ENCODE data around the gene GOLGA6D. TPM values are rescaled to one million over a fixed set of nuclear protein-coding genes. Genes with fewer than 3 reads are reported as not detected.
"Not testable (repeated sequence)": the region's sequence is repeated elsewhere in the genome, so short reads cannot be mapped to it uniquely, and the experiment has no call there.

Gene GOLGA6D, protein sequence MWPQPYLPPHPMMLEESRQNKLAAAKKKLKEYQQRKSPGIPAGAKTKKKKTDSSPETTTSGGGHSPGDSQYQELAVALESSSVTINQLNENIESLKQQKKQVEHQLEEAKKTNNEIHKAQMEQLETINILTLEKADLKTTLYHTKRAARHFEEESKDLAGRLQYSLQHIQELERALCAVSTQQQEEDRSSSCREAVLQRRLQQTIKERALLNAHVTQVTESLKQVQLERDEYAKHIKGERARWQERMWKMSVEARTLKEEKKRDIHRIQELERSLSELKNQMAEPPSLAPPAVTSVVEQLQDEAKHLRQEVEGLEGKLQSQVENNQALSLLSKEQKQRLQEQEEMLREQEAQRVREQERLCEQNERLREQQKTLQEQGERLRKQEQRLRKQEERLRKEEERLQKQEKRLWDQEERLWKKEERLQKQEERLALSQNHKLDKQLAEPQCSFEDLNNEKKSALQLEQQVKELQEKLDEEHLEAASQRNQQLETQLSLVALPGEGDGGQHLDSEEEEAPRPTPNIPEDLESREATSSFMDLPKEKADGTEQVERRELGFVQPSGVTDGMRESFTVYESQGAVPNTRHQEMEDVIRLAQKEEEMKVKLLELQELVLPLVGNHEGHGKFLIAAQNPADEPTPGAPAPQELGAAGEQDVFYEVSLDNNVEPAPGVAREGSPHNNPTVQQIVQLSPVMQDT
- not detected for total RNA-seq
- long read RNA-seq: 0 reads

DNA sequence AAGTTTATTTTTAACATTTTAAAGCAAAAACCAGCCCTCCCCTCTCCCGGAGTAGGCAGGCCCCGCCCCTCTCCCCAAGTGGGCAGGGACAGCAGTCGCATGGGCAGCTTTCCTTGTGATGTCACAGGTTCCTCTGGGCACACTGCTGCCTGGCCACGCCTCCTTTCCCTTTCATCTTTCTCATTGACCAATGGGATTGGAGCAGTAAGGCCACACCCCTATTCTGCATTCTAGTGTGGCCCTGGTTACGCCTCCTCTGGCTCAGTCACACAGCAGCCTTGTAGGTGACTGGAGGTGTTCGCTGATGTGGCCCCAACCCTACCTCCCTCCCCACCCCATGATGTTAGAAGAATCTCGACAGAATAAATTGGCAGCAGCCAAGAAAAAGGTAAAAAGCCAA lies at the start of gene GOLGA6D:
TSS of gene GOLGA6D (plus strand) at position 264 of the 400 bp plus-strand sequence. CDS start at position 305, 41 bp downstream.
- DNase-seq; intact Hi-C loops (cut with DNase I); ATAC-seq (ENCODE audit: poor library complexity): not testable (repeated sequence)

DNA sequence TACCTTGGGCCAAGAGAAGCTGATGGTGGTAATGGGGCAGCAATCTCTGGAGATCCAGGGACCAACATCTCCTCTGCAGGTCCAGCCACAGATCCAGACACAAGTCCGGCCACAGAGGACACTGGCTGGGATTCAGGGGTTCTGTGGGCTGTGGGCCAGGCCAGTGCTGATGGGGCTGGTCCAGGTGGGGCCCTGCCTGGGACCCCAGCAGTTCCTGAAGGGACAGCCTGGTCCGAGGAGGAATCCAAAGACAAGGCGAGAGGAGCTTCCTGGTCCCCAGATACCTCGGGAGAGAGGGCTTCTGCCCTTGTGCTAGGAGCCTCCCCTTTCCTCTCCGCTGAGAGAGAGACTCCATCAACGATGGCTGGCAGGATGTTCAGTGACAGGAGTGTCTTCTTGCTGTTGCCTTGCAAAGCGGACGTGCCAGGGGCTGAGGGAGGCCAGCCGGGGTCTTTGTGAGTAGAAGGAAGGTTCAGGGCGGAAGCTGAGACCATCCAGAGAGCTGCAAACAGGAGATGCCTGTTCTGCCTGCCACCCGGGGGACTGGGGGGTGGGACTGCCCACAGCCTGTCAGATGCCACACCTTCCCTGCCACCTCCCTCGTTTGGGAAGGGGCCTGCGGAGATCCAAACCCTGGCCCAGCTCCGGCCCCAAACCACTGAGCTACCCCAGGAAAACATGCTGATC lies 49.0 kb upstream of the GOLGA6D start:
- intact Hi-C loops (cut with DNase I): no loop called here
- ATAC-seq (ENCODE audit: poor library complexity) (no peak), DNase-seq (no peak)

DNA sequence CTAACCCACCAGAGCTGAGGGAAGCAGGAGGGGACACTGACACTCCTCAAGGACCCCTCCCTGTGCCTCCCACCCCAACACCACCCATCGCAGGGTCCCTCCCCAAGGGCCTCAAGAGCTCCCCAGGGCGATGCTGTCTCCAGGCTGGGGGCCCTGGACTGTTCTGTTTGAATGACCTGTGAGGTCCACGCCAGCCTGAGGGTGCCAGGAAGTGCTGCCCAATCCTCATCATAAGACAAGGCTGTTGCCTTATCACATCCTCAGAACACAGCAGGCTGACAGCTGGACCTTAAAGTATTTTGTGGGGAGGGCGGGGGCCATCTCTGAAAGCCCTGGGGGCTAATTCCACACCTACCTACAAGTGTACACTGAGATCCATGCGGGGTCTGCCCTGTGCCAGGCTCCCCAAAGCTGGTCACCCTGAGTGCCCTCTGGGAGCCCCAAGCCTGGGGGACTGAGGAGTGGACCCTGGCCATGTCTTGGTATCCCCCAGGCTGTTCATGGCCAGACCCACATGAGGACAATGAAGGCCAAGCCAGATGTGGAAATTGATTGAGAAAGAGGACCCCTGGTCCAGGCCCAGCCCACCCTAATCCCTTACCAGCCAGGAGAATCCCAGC lies 48.3 kb upstream of the GOLGA6D start:
- no peak for ATAC-seq (ENCODE audit: poor library complexity)
- intact Hi-C loops (cut with DNase I): no loop called here

DNA sequence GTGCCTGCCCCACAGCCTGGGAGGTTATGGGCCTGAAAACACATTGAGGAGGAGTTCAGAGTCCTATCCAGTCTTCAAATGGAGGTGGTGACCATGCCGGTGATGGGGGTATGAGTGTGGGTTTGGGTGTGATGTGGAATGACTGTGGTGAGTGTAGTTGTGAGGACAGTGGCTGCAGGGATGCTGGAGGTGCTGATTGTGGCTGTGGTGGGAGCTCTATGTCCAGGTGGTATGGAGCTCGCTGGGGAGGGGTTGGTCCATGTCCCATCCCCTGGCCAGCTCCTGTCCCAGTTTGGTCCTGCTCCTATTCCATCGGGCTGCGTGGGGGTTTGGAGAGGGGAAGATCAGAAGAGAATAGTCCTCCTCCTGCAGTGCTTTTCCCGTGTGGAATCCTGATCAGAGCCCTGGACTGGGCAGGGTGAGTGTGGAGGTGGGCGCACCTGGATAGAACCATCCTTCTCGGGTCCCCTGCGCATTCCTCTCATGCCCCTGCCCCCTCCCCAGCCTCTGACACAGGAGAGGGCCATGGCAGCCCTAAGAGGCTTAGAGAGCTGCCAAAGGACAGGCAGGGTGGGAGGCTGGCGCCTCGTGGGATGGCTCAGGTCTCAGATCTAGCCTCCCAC lies 47.5 kb upstream of the GOLGA6D start:
- no peak for ATAC-seq (ENCODE audit: poor library complexity)

More for the DNA sequence above, 48.3 kb upstream of the GOLGA6D start:
- no peak for DNase-seq

DNA sequence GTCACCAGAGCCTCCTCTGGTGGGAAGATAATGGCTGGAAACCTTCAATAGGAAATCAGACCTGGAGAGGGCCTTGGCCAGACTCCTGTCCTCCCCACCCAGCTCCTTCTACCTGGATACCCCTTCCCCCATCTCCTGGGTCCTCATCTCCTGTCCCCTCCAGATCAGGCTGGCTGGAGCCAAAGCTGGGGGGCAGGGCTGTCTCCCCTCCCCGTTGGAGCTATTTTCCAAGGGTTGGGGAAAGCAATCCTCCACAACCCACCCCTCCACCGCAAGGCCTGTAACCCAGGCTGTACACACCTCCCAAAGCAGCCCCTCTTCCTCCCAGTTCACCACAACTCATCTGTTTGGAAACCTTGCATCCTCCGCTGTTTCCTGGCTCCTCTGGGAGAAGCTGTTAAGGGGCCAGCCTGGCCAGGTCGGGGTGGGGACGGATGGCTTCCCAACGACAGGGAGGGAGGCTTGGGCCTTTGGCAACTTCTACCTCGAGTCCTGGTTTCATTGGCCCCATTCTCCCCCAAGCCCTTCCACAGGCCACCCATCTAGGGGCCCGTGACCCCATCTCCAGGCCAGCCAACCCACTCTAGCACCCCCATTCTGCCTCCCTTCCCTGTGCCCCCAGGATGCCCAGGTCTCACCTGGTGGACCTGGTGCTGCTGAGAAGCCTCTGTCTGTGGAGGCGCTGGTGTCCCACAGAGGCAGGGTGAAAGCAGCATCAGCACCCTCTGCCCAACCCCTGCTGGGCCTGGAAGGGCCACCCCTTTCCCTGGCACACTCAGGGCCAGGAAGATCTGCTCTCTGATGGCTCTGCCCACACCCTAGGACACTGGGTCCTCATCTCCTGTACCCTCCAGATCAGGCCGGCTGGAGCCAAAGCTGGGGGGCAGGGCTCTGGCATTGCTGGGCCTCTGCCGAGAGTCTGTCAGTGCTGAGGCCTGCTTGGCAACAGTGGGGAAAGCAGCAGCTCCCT lies 46.6 kb upstream of the GOLGA6D start:
- intact Hi-C loops (cut with DNase I): no loop called here
- DNase-seq (peak; percentile 66), ATAC-seq (ENCODE audit: poor library complexity) (peak; percentile 87)

More for the DNA sequence above, 47.5 kb upstream of the GOLGA6D start:
- no peak for DNase-seq
- intact Hi-C loops (cut with DNase I): no loop called here

DNA sequence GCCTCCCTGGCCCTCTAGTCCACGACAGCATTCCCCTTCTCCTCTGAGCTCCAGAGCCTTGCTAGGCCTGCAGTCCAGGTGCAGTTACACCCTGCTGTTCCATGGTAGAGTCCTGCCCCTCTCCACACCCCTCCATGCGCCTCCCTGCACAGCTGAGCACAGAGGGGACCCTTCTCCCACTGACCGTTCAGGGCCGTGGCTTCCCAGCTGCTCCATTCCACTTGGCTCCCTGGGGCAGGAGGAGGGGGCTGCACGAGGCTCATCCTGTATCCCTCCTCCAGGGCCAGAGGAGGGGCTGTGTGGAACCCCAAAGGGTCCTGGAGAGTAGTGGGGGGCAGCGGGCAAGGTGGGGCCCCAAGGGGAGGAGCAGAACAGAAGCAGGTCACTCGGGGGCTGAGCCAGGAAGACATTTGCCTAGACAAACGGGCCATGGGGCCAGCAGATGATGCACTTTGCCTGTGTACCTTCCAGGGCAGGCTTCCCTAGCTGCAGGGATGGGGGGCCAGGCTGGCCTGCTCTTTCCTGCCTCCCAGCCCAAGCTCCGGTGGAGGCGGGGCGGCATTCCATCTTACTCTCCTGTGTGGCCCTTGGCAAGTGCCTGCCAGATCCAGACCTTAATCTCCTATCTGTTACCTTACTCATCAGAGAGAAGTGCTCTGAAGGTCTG lies 45.2 kb upstream of the GOLGA6D start:
- intact Hi-C loops (cut with DNase I): no loop called here
- DNase-seq (no peak), ATAC-seq (ENCODE audit: poor library complexity) (no peak)

DNA sequence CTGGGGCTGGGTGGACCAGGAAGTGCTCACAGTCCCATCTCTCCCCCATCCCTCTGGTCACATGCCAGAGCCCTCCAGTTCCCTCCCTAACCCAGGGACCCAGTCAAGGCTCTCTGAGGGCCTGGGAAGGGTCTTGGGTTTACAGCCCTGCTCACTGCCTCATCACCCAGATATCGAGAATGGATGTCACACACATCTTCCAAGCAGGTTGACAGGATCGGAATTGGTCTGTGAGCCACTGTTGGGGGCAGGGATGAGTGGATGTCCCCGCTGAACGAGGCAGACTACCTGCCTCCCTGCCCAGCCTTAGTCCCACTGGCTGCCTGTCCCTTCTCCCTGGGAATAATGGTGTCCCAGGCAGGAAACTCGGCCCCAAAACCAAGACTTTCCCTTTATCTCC lies 44.5 kb upstream of the GOLGA6D start:
- ATAC-seq (ENCODE audit: poor library complexity) (no peak), DNase-seq (no peak)
- intact Hi-C loops (cut with DNase I): no loop called here

DNA sequence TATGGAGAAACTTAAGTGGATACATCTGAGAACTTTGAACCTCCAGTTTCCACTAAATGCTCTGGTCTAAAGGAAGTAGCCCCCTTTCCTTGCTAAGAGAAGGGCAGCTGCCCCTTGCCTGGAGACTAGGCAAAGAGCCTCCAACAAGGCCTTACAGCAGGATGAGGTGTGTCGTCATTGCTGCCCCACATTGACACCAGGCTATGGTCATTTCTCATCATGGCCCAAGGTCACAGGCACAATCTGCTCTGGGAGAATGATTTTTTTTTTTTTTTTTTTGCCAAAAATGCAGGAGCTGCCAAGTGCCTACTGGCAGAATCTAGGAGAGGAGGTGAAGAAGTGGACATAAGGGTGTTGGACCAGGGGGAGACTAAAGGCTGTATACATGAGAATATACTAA lies 36.9 kb upstream of the GOLGA6D start:
- DNase-seq; intact Hi-C loops (cut with DNase I): not testable (repeated sequence)

DNA sequence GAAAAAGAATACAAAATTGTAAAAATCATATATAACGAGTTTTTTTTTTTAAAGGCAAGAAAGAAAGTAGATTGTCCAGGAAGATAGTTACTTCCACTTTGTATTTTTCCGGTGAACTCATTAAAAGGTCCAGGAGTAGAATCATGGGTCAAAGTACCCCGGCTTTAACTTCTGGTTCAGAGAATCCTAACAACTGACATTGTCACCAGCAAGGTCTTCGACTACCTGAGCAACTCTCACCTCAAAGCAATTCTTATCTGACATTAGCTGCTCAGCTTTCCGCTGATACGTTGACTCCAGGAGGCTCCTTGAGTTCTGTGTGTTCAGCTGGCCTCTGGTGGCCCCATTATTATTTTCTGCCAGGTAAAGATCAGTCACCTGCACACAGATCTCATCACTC lies 33.6 kb upstream of the GOLGA6D start:
- ATAC-seq (ENCODE audit: poor library complexity); intact Hi-C loops (cut with DNase I); DNase-seq: not testable (repeated sequence)

More for the DNA sequence above, 36.9 kb upstream of the GOLGA6D start:
- not testable (repeated sequence) for ATAC-seq (ENCODE audit: poor library complexity)

DNA sequence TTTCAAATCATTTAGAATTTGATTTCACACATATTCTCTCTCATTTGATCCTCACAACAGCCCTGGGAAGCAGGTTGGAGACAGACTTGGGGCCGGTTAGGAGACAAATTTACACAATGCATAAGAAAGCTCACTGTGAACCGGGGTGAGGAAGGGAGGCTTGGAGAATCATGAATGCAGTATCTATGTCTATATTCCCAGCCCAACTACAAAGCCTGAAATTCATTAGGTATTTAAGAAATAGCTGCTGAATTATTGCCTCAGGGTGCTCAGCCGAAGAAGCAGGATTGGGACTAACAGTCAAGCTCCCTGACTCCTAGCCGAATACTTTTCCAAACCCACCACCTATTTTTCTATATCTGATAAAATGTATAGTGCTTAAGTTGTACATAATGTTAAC lies 32.9 kb upstream of the GOLGA6D start:
- intact Hi-C loops (cut with DNase I): no loop called here
- ATAC-seq (ENCODE audit: poor library complexity) (no peak), DNase-seq (no peak)

DNA sequence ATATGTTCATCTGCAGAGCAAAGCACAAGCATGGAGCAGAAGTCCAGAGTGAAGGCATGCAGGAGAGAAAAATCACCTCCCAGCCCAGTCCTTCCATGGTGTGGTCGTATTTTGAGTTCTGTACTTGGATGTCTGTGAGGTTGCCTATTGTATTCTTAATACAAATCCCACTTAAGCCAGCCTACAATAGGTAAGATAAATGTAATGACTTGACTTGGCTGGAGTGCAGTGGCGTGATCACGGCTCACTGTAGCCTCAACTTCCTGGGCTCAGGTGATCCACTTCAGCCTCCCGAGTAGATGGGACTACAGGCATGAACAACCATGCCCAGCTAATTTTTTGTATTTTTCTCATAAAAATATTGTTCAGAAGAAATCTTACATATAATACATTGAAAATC lies 31.3 kb upstream of the GOLGA6D start:
- DNase-seq; intact Hi-C loops (cut with DNase I); ATAC-seq (ENCODE audit: poor library complexity): not testable (repeated sequence)

DNA sequence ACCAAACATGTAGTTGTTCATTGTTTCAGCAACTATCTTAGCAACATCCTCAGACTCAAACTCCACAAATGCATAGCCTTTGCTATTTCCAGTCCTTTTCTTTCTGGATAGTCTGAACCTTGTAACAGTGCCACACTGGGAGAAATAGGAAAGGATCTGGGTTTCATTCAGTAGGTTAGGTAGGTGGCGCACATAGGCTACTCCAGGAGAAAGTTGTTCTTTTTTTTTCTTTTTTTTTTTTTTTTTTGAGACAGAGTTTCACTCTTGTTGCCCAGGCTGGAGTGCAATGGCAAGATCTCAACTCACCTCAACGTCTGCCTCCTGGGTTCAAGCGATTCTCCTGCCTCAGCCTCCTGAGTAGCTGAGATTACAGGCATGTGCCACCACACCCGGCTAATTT lies 30.4 kb upstream of the GOLGA6D start:
- intact Hi-C loops (cut with DNase I); DNase-seq; ATAC-seq (ENCODE audit: poor library complexity): not testable (repeated sequence)

DNA sequence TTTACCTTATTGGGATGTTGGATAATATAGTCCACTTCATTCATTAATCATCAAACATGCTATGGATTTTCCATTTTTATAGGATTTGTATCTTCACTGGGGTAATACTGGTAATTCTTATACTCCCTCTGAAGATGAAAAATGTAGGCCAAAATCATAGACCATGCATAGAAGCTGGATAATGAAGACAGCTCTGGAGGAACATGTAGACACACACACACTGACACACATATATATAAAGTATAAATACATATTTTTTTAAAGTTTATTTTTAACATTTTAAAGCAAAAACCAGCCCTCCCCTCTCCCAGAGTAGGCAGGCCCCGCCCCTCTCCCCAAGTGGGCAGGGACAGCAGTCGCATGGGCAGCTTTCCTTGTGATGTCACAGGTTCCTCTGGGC lies 24.6 kb upstream of the GOLGA6D start, which contains the start of gene GOLGA6C:
TSS of gene GOLGA6C (plus strand) at position 301 of the 400 bp plus-strand sequence. CDS start 265 bp downstream, outside the sequence.
- intact Hi-C loops (cut with DNase I); ATAC-seq (ENCODE audit: poor library complexity); DNase-seq: not testable (repeated sequence)

DNA sequence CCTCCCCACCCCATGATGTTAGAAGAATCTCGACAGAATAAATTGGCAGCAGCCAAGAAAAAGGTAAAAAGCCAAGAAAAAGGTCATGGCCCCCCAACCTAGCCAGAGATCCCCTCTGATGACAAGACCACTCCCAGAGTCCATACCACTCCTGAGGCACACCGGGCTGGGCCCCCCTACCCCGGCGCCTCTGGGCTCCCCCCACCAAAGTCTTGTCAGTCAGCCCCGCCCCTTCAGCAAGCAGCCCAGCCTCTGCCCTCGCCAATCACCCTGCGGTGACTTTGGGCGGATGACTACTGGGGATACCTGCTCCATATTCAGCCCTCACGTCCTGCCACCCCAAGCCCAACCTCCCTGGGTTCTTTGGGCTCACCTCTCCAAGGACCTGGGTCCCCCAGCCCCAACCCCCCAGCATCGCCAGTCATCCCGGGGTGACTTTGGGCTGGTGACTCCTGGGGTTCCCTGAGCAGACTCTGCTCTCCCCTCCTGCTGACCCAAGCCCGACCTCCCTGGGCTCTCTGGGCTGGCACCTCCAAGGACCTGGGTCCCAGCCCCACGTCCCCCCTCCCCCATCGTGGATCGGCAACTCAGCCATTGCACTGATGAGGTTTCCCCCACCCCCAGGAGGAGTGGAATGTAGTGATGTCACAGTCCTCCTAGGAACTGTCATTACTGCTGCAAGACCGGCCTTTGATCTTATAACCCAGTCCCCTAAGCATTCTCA lies 23.9 kb upstream of the GOLGA6D start:
- intact Hi-C loops (cut with DNase I); ATAC-seq (ENCODE audit: poor library complexity); DNase-seq: not testable (repeated sequence)

DNA sequence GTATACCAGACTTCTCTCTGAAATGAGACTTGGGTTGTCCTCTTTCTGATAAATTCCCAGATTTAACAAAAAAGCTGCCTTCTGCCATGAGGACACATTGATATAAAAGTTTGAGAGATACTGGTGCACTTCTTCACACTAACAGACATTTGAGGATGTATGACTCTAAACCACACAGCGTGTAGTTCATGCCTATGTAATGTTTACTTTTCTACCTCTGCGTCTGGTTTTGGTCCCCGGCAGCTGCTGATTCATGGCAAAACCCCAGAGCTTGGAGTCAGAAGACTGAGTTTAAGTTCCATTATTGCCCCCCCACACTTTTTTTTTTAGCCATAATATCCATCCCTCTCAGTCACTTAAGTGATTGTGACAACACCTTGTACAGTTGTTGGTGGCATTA lies 22.8 kb upstream of the GOLGA6D start:
- intact Hi-C loops (cut with DNase I); ATAC-seq (ENCODE audit: poor library complexity); DNase-seq: not testable (repeated sequence)

Measured in Right ventricle myocardium superior (tissue), 1 donor.